ENCODE data around the gene NCOA3. TPM values are rescaled to one million over a fixed set of nuclear protein-coding genes. Genes with fewer than 3 reads are reported as not detected.
A peak's percentile ranks its signal among the peaks of the same experiment; 100 is the strongest.

Gene NCOA3
- total RNA-seq, 1 donor from 2014 or later: 24.6 TPM

DNA sequence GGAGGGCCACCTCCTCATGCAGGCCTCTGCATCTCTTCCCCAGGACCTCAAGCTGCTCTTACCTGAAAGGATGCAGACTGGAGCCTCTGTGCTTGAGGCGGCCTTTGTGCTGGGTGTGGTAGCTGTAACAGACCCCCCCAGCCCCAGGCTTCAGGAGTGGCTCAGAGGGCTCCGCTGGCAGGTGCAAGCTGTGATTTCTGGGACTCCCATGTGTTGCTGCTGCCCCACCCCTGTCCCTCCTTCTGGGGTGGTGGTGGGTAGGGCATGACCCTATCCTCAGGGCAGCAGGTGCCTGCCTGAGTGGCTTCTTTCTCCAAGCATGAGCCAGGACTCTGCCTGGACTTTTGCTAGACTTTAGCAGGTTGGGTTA is 162.4 kb downstream of the NCOA3 start:
- TF ChIP-seq, protein P1, sequence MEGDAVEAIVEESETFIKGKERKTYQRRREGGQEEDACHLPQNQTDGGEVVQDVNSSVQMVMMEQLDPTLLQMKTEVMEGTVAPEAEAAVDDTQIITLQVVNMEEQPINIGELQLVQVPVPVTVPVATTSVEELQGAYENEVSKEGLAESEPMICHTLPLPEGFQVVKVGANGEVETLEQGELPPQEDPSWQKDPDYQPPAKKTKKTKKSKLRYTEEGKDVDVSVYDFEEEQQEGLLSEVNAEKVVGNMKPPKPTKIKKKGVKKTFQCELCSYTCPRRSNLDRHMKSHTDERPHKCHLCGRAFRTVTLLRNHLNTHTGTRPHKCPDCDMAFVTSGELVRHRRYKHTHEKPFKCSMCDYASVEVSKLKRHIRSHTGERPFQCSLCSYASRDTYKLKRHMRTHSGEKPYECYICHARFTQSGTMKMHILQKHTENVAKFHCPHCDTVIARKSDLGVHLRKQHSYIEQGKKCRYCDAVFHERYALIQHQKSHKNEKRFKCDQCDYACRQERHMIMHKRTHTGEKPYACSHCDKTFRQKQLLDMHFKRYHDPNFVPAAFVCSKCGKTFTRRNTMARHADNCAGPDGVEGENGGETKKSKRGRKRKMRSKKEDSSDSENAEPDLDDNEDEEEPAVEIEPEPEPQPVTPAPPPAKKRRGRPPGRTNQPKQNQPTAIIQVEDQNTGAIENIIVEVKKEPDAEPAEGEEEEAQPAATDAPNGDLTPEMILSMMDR (IDR thresholded peaks at IDR 0.05; ENCODE audit: partially characterized antibody, unreplicated experiment): peak; percentile 39
- Mint-ChIP-seq H3K27me3 (ENCODE audit: unreplicated experiment) (peaks cover 5% of the 10 kb centered on the region), H3K36me3 (ENCODE audit: unreplicated experiment) (peaks cover 4% of the 10 kb centered on the region), H3K4me3 (ENCODE audit: unreplicated experiment) (no peak overlapping the region), H3K4me1 (ENCODE audit: low read depth, unreplicated experiment) (peaks cover 14% of the 10 kb centered on the region), H3K27ac (ENCODE audit: unreplicated experiment) (no peak overlapping the region), H3K9me3 (ENCODE audit: unreplicated experiment) (peaks cover 6% of the 10 kb centered on the region)
- no peak for DNase-seq

- Mint-ChIP-seq H3K36me3 (ENCODE audit: unreplicated experiment) (peaks cover 5% of the 10 kb centered on the region), H3K4me3 (ENCODE audit: unreplicated experiment) (no peak overlapping the region), H3K27ac (ENCODE audit: unreplicated experiment) (no peak overlapping the region), H3K9me3 (ENCODE audit: unreplicated experiment) (peaks cover 6% of the 10 kb centered on the region), H3K4me1 (ENCODE audit: low read depth, unreplicated experiment) (peaks cover 14% of the 10 kb centered on the region), H3K27me3 (ENCODE audit: unreplicated experiment) (peaks cover 5% of the 10 kb centered on the region)
- TF ChIP-seq, protein P1 (IDR thresholded peaks at IDR 0.05; ENCODE audit: partially characterized antibody, unreplicated experiment): no peak
- no peak for DNase-seq
These were observed 163.1 kb downstream of the NCOA3 start for GRCh38 chr20:47664744-47665143.

- H3K9me3 Mint-ChIP-seq (ENCODE audit: unreplicated experiment): peaks cover 6% of the 10 kb centered on the region
- H3K27me3 Mint-ChIP-seq (ENCODE audit: unreplicated experiment): peaks cover 8% of the 10 kb centered on the region
- H3K36me3 Mint-ChIP-seq (ENCODE audit: unreplicated experiment): peaks cover 5% of the 10 kb centered on the region
- no peak overlapping the region for H3K27ac Mint-ChIP-seq (ENCODE audit: unreplicated experiment)
- TF ChIP-seq, protein P1 (IDR thresholded peaks at IDR 0.05; ENCODE audit: partially characterized antibody, unreplicated experiment): no peak
- no peak for DNase-seq
- H3K4me3 Mint-ChIP-seq (ENCODE audit: unreplicated experiment): no peak overlapping the region
- H3K4me1 Mint-ChIP-seq (ENCODE audit: low read depth, unreplicated experiment): peaks cover 14% of the 10 kb centered on the region
These were observed 163.7 kb downstream of the NCOA3 start for GRCh38 chr20:47665221-47665991.

DNA sequence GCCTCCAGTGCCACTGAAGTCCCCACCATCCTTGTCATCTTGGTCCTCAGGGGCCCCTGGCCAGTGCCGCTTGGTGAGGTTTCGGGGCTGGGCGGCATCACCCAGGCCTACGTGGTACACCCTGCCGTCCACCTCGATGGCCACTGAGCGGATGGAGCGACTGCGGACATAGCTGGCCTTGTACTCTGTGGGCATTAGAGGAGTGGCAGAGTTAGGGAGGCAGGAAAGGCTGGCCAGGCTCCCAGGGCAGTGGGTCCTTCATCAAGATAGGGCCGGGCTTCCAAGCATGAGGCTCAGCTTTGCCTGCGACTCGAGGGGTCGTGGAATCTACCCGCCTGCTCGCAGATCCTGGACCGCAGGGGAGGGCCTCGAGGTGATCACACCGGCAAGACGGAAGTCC is 164.6 kb downstream of the NCOA3 start:
- Mint-ChIP-seq H3K9me3 (ENCODE audit: unreplicated experiment) (peaks cover 6% of the 10 kb centered on the region), H3K27ac (ENCODE audit: unreplicated experiment) (no peak overlapping the region), H3K4me1 (ENCODE audit: low read depth, unreplicated experiment) (peaks cover 14% of the 10 kb centered on the region), H3K36me3 (ENCODE audit: unreplicated experiment) (peaks cover 5% of the 10 kb centered on the region), H3K4me3 (ENCODE audit: unreplicated experiment) (no peak overlapping the region), H3K27me3 (ENCODE audit: unreplicated experiment) (peaks cover 8% of the 10 kb centered on the region)
- TF ChIP-seq, protein P1 (IDR thresholded peaks at IDR 0.05; ENCODE audit: partially characterized antibody, unreplicated experiment): no peak
- no peak for DNase-seq

DNA sequence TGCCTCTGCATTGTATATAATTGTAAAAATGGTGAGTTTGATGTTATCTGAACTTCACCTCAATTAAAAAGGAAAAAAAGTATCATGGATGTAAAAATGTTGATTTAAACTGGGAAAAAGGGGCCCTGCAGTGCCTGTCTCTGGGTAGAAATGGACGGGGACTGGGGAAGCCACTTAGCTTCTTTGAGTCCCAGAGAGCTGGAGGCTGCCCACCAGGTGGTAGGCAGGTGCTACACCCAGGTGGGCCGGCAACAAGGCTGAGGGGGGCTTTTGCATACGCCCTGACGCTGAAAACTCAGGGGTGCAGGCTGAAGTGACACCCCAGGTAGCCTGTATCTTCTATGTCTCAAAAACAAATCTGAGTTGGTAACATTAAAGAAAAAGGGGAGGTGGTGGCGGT is 165.4 kb downstream of the NCOA3 start:
- no peak overlapping the region for H3K27ac Mint-ChIP-seq (ENCODE audit: unreplicated experiment)

More for the DNA sequence above, 165.4 kb downstream of the NCOA3 start:
- Mint-ChIP-seq H3K4me3 (ENCODE audit: unreplicated experiment) (no peak overlapping the region), H3K36me3 (ENCODE audit: unreplicated experiment) (peaks cover 5% of the 10 kb centered on the region), H3K9me3 (ENCODE audit: unreplicated experiment) (peaks cover 6% of the 10 kb centered on the region), H3K27me3 (ENCODE audit: unreplicated experiment) (peaks cover 8% of the 10 kb centered on the region), H3K4me1 (ENCODE audit: low read depth, unreplicated experiment) (peaks cover 14% of the 10 kb centered on the region)
- TF ChIP-seq, protein P1 (IDR thresholded peaks at IDR 0.05; ENCODE audit: partially characterized antibody, unreplicated experiment): no peak
- no peak for DNase-seq

All from glutamatergic neuron (in vitro differentiated cells).